GM18951 (cell line): ENCODE results near the gene NFIC.

ENCODE experiments used
- POLR2A ChIP-seq: IDR thresholded peaks from 4 replicates; pipeline ENCODE4 v1.6.1; 2011; ENCODE audit warnings: mild to moderate bottlenecking; ENCODE audit not compliant: insufficient read length, insufficient read depth; ENCODE audit errors: extremely low read depth
- in situ Hi-C: fragments of 300-500 bp; cut with MboI; formaldehyde crosslinking; loops from one replicate; pipeline ENCODE4 v1.12.0; 2022; ENCODE audit warnings: low sequenced_read_pairs, mixed read lengths, inconsistent platforms; ENCODE audit not compliant: unreplicated experiment

NFIC gene

DNA sequence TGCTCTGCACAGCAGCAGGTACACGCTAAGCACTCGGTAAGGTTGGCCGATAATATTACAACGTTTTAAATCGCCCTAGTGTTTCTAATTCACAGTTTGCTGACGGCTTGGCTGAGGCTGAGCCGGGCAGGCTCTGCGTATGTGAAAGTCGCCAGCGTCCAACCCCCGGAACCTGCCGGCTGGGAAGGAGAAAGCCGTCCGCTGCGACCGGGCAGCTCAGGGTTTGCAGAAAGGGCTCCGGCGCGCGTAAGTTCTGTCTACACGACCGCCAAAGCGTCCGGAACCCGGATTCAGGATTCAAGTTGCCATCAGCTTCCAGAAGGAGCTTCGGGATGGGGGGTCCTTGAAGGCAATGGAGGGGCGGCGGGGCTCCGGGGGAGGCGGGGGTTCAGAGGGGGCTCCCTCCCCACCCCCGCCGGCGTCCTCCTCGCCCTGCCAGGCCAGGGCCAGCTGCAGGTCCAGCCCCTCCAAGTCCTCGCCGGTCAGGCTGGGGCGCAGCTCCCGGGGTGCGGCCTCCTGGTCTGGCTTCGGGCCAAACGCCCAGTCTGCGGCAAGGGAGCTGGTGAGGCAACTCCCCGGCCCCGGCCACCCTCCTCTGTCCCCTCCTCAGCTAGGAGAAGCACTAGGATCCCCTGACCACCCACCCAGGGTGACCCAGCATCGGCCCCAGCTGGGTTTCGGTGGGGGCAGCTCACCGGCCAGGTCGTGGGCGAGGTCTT is 116.3 kb downstream of the NFIC start:
- no peak for TF ChIP-seq POLR2A
- in situ Hi-C loops, result no loop called here

DNA sequence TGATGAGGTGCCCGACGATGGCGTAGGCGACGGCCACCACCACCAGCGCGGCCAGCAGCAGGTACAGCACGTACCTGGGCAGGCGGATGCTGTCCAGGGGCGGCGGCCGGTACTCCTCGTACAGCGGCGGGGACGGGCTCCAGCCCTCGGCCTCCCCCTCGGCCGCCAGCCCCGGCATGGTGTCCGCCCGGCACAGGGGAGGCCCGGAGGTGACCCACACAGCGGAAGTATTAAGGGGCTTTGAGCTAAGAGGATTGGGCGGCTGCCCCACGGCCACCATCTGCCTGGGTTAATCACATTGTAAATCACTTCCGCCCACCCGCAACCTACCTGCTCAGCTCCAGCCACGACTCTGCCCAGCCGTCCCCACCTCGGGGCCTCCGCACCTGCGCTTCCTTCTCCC is 116.8 kb downstream of the NFIC start, which contains the start of gene SMIM44:
Gene SMIM44 (minus strand): TSS at position 216 of the 403 bp plus-strand sequence. CDS start 38 bp downstream, at position 178.
- no peak for TF ChIP-seq POLR2A
- in situ Hi-C loops, result no loop called here

DNA sequence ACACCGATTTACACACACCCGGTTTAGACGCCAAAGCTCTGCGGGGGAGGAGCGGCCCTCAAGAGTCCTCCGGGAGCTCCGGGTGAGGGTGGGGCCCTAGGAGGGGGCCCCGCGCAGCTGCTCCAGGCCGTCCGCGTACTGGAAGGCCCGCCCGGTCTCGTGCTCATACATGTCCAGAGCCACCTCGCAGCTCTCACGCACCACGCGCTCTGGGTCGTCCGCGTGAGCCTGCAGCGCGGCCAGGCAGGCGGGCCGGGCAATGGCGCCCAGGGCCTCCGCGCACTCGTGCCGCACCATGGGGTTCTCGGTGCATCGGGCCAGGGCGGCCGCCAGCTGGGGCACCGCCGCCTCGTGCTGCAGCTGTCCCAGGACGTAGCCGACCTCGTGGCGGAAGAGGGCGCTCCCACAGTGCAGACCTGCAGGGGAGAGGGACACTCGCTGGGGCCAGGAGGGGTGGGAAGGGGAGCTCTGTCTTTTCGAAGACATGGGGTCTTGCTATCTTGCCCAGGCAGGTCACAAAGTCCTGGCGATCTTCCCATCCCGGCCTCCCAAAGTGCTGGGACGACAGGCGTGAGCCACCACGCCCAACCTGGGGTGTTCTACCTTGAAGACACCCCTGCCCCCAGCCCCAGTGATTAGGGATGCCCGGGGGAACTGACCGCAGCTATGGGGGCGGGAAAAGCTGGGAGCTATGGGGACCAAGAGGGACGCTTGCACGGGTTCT is 125.2 kb downstream of the NFIC start:
- no peak for TF ChIP-seq POLR2A

DNA sequence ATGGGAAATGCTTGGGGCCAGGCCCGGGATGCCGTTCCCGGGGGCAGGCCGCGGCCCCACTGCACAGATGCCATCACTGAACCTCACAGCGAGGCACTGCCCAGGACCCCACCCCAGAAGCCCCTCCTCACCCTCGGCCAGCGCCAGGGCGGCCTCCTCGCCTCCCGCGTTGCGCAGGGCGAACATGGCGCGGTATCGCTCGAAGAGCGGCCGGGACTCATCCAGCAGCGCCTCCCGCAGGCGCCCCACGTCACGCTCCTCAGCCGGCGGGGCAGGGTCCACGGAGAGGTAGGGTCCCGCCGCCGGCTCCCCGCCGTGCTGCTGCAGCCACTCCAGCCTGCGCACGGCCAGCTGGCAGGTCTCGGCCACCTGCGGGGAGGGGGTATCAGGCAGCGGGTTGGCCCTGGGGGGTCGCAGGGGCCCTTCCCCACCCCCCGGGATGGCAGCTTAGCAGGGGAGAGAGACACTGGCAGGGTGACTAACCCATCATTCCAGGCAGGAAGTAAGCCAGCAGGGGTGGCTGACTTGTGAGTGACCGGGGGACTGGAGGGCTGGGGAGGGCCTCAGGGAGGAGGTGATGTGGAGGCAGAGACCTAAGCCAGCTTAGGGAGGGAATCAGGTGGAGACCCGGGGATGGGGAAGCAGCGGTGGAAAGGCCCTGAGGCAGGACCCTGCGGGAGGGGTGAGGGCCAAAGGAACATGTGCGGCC is 125.9 kb downstream of the NFIC start:
- no peak for TF ChIP-seq POLR2A
- in situ Hi-C loops, result no loop called here

More for the DNA sequence above, 125.2 kb downstream of the NFIC start:
- in situ Hi-C loops, result no loop called here

DNA sequence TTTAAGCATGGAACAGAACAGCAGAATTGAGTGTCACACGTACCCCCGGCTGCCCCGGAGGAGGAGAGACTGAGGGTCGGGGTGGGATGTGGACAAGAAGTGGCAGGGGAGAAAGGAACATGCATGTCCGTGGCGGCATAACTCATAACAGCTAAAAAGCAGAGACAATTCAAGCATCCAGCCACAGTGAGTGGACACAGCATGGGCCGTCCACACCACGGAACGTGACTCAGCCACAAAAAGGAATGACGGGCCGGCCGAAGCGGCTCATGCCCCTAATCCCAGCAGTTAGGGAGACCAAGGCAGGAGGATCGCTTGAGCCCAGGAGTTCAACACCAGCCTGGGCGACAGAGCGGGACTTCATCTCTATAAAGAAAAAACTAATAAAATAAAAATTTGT is 126.5 kb downstream of the NFIC start:
- TF ChIP-seq POLR2A, result no peak
- in situ Hi-C loops, result no loop called here

DNA sequence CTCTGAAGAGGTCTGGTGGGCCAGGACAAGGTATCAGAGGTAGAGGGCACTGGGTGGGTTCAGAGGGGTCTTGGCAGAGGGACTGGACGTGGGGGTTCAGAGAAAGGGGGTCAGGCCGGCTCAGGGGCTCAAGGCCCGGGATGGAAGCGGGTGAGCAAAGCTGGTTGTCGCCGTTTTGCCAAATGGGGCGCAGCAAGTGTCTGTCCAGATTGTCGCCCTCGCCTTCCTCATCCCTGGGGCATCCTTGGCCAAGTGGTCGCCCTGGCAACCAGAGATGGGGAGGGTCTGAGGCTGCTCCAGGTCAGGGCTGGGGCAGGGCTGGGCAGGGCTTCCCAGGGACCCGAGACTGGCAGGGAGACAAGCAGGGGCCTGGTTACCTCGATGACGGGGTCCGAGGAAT is 127.3 kb downstream of the NFIC start:
- TF ChIP-seq POLR2A, result no peak
- in situ Hi-C loops, result no loop called here

DNA sequence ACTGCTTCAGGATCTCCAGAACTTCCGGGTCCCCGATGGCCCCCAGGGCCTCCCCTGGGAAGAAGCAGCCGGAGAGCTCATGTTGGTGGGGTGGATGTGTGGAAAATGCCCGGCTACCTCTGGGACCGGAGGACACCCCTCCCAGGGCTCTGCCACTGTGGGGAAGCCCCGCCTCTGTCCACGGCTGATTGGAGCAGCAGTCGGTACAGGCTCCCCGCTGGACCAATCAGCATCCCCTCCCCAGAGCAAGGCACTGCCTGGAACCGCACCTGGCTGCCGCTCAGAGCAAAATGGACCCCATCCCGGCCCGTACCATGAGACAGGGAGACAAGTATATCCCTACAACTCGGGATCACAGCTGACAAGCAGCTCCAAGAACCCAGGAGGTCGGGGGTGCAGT is 127.7 kb downstream of the NFIC start:
- TF ChIP-seq POLR2A, result no peak
- in situ Hi-C loops, result no loop called here

DNA sequence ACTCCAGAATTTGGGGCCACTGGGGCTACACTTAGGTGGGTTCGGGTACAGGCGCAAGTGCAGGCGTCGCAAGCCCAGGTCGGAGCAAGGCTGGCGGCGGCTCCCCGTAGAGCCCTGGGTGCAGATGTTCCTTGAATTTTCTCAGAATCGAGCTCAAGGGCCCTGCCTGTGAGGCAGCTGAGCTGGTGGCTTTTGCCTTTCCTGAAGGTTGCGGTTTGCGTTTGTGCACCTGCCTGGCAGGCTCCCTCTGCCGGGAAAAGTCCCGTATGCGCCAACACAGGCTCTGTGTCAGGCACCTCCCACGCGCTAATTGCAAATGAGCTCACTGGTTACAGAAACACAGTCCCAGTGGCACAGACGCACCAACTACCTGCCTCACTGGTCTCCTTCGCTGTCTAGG is 128.2 kb downstream of the NFIC start:
- no peak for TF ChIP-seq POLR2A
- in situ Hi-C loops, result no loop called here

DNA sequence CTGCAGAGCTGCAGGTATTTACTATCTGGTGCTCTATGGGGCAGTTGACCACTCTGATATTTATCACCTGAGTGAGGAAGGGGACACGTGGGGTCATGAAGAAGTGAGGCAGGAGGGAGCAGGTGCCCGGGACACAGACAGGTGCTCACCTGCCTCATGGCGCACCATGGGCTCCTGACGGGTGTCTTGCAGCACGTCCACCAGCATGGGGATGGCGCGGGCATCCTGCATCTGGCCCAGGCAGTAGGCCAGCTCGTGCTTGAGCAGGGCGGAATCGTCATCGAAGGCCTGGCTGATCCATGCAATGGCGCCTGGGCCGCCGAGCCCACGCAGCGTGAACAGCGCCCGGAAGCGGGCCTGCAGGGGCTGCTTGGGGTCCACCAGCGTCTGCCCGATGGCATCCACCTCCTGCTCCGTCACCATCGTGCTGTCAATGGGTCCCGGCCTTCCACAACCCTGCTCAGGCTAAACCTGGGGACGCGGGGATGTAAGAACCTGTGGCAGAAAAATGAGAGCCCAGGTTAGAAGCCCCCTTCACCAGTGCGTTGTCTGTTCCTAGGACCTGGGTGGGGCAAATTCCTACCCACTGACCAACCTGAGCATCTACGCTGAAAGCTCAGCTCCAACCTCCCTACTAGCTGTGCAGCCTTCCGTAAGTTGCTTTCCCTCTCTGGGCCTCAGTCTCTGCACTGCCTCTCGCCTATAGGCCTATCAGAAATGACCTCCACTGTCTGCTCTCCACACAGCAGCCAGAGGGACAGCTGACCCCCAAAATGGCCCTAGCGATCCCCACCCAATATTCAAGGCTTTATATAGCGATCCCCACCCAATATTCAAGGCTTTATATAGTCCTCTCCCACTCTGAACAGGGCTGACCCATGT is 130.2 kb downstream of the NFIC start:
- TF ChIP-seq POLR2A, result no peak
- in situ Hi-C loops, result no loop called here

DNA sequence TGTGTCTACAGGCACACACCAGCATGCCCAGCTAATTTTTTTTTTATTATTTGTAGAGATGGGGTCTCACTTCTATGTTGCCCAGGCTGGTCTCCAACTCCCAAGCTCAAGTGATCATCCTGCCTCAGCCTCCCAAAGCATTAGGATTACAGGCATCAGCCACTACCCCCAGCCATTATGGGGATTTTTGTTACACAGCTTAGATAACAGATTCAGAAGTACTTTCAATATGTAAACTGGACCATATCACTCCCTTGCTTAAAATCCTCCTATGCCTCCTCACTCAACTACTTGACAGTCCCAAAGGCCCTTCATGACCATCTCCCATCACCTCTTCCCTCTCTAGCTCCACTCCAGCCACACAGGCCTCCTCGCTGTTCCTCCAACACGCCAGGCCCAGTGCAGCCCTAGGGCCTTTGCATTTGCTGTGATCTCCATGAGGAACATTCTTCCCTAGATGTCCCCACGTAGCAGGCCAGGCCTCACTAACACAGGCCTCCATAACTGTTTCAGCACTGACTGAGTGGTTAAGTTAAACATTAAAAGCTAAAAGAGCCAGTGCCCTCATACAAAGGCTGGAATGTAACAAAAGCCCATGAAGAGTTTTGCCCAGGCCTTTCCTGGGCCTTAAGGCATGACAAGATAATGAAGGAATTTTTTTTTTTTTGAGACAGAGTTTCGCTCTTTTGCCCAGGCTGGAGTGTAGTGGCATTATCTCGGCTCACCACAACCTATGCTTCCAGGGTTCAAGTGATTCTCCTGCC is 131.6 kb downstream of the NFIC start:
- TF ChIP-seq POLR2A, result no peak
- in situ Hi-C loops, result no loop called here

DNA sequence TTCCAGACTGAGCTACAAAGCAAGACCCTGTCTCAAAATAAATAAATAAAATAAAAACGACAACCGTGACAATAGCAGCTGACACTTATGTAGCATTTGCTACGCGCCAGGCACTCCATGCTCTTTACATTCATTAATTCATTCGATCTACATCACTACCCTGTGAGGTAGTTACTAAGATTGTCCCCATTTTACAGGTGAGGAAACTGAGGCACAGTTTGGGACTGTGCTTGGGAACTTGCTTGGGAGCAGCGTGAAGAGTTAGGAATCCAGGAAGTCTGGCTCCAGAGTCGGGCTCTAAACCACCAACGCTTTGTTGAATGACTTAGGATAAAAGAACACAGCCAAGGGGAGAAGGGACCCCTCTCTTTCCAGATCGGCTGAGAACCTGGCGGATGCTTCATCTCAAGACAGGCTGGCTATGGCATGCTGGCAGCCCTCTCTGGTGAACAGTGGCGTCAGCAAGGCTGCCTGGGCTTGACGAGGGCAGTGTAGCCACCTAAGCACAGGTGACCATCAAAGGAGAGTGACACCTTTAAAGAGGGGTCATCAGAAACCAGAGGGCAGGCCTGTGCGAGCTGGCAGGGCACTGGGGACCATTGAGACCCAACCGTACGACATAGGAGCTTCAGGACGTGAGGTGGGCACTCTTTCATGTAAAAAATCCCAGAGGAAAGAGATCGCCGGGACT is 133.5 kb downstream of the NFIC start:
- in situ Hi-C loops, result no loop called here
- TF ChIP-seq POLR2A, result no peak
